ENCODE data around the gene ARPP21.

Gene ARPP21

GRCh38 chr3:35678643-35679161 is 39.4 kb downstream of the ARPP21 start:
- TF ChIP-seq CTCF (IDR thresholded peaks at IDR 0.05): no peak

GRCh38 chr3:35679409-35680080 is 40.2 kb downstream of the ARPP21 start:
- no peak for TF ChIP-seq CTCF (IDR thresholded peaks at IDR 0.05)

GRCh38 chr3:35680866-35681650 is 41.7 kb downstream of the ARPP21 start:
- no peak for TF ChIP-seq CTCF (IDR thresholded peaks at IDR 0.05)

GRCh38 chr3:35685153-35685552 is 45.8 kb downstream of the ARPP21 start:
- TF ChIP-seq CTCF (IDR thresholded peaks at IDR 0.05): no peak

- TF ChIP-seq CTCF (IDR thresholded peaks at IDR 0.05): no peak
These were observed 49.5 kb downstream of the ARPP21 start for GRCh38 chr3:35688826-35689225.

- TF ChIP-seq CTCF (IDR thresholded peaks at IDR 0.05): no peak
These were observed 50.9 kb downstream of the ARPP21 start for GRCh38 chr3:35690271-35690670.

GRCh38 chr3:35705904-35706303 is 66.6 kb downstream of the ARPP21 start:
- TF ChIP-seq CTCF (IDR thresholded peaks at IDR 0.05): no peak

Measured in LNCAP (cell line).